GM12874 (cell line): ENCODE measurements around the gene SYNM.

Experiments
- TF ChIP-seq, protein P1 (sequence below): IDR thresholded peaks from 2 replicates; pipeline ENCODE4 v1.5.1; 2011; ENCODE audit warnings: low read depth, mild to moderate bottlenecking, control low read depth, low read length, moderate library complexity; ENCODE audit not compliant: insufficient read depth

The SYNM gene

GRCh38 chr15:99149366-99149765, 44.5 kb downstream of the SYNM start:
- TF ChIP-seq, protein P1, sequence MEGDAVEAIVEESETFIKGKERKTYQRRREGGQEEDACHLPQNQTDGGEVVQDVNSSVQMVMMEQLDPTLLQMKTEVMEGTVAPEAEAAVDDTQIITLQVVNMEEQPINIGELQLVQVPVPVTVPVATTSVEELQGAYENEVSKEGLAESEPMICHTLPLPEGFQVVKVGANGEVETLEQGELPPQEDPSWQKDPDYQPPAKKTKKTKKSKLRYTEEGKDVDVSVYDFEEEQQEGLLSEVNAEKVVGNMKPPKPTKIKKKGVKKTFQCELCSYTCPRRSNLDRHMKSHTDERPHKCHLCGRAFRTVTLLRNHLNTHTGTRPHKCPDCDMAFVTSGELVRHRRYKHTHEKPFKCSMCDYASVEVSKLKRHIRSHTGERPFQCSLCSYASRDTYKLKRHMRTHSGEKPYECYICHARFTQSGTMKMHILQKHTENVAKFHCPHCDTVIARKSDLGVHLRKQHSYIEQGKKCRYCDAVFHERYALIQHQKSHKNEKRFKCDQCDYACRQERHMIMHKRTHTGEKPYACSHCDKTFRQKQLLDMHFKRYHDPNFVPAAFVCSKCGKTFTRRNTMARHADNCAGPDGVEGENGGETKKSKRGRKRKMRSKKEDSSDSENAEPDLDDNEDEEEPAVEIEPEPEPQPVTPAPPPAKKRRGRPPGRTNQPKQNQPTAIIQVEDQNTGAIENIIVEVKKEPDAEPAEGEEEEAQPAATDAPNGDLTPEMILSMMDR, result no peak

DNA sequence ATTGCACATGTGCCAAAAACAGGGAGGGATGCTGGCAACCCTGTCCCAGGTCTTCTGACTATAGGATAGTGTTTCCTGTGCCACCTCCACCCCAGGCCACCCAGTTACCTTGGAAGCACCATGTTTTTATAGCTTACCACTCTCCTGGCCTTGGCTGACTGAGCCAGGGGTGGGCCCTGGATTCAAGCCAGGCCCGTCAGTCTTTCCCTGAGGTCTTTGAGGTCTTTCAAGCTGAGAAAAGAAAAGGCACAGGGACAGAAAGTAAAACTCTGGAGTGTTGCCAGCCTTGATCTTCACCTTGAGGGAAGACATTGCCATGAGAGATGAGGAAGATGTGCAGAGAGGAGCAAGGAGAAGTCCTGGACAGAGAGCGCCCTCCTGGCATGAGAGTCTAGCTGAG, 46.3 kb downstream of the SYNM start:
- TF ChIP-seq, protein P1, result no peak

- TF ChIP-seq, protein P1, result no peak
Measured at GRCh38 chr15:99153026-99153535, 48.2 kb downstream of the SYNM start.

DNA sequence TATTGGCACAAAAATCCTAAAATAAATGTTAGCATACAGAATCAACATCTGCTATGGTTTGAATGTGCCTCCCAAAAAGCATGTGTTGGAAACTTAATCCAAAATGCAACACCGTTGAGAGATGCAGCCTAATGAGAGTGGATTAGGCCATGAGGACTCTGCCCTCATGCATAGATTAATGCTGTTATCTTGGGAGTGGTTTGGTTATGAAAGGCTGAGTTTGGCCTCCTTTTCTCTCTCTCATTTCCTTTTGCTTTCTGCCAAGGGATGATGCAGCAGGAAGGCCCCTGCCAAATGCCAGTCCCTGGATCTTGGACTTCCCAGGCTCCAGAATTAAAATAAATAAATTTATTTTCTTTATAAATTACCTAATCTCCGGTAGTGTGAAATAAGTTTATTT, 49.4 kb downstream of the SYNM start:
- TF ChIP-seq, protein P1, result no peak

- TF ChIP-seq, protein P1, result no peak
Measured at GRCh38 chr15:99155961-99156443, 51.1 kb downstream of the SYNM start.

GRCh38 chr15:99157456-99157855, 52.6 kb downstream of the SYNM start:
- TF ChIP-seq, protein P1, result no peak

GRCh38 chr15:99158626-99159412, 53.9 kb downstream of the SYNM start:
- TF ChIP-seq, protein P1, result no peak
